Measurements from ENCODE around the gene SEC14L5. TPM values are rescaled to one million over a fixed set of nuclear protein-coding genes. Genes with fewer than 3 reads are reported as not detected.
A peak's percentile ranks its signal among the peaks of the same experiment; 100 is the strongest.

SEC14L5 gene
- total and polyA plus RNA-seq, 9 donors = 0.11 to 1.5 (median 0.38) TPM

DNA sequence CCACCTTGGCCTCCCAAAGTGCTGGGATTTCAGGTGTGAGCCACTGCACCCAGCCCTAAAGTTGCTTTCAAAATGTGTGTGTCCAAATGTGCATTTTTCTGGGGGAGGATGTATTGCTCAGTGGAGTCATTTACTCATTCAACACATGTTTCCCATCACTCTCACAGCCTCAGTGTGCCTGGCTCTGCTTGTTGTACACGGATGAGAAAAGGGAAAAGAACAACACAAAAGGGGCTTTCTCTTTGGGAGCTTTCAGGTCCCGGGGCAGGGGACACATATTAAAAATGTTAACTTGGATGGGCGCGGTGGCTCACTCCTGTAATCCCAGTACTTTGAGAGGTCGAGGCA is 19.5 kb upstream of the SEC14L5 start:
- no peaks in the 10 kb centered on the region for H3K9me3 ChIP-seq
- TF ChIP-seq, protein P1, sequence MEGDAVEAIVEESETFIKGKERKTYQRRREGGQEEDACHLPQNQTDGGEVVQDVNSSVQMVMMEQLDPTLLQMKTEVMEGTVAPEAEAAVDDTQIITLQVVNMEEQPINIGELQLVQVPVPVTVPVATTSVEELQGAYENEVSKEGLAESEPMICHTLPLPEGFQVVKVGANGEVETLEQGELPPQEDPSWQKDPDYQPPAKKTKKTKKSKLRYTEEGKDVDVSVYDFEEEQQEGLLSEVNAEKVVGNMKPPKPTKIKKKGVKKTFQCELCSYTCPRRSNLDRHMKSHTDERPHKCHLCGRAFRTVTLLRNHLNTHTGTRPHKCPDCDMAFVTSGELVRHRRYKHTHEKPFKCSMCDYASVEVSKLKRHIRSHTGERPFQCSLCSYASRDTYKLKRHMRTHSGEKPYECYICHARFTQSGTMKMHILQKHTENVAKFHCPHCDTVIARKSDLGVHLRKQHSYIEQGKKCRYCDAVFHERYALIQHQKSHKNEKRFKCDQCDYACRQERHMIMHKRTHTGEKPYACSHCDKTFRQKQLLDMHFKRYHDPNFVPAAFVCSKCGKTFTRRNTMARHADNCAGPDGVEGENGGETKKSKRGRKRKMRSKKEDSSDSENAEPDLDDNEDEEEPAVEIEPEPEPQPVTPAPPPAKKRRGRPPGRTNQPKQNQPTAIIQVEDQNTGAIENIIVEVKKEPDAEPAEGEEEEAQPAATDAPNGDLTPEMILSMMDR (IDR thresholded peaks at IDR 0.05) = no peak
- TF ChIP-seq EP300 (IDR thresholded peaks at IDR 0.05) (no peak), POLR2A (IDR thresholded peaks at IDR 0.05) (no peak)
- intact Hi-C loops (cut with DNase I) = loop anchor here in 1 of 4 donors (10.0 kb wide), 1 partner anchor 84 kb away; no protein-coding TSS in a partner anchor
- no peaks in the 10 kb centered on the region for H3K36me3 ChIP-seq
- no peak overlapping the region for H3K27ac ChIP-seq
- no peaks in the 10 kb centered on the region for H3K27me3 ChIP-seq
- no peak overlapping the region for H3K4me3 ChIP-seq
- WGBS, 3 donors = 66 to 78% (median 75%) methylated on average over 5 of the region's 5 CpGs
- DNase-seq = no peak
- peaks cover 12% of the 10 kb centered on the region for H3K4me1 ChIP-seq (ENCODE audit: insufficient read depth)

DNA sequence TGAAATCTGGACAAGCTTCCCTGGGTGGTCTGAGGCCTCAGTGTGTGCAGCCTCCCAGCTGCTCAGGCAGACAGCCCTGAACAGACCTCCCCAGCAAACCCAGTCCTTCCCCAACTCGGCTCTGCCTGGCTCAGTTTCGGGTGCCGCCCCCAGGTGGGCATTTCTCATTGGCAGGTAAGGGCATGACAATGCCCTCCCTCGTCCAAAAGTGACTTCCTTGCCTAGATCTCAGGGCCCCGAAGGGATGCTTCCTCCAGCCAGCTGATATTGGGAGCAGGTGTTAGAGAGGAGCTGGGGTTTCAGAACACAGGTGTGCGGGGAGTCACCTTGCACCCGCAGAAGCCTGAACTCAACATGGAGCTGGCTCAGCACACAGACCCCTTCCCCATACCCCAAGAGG is 17.4 kb upstream of the SEC14L5 start:
- no peak overlapping the region for H3K27ac ChIP-seq
- WGBS, 3 donors = 62 to 69% (median 63%) methylated on average over 7 of the region's 7 CpGs

DNA sequence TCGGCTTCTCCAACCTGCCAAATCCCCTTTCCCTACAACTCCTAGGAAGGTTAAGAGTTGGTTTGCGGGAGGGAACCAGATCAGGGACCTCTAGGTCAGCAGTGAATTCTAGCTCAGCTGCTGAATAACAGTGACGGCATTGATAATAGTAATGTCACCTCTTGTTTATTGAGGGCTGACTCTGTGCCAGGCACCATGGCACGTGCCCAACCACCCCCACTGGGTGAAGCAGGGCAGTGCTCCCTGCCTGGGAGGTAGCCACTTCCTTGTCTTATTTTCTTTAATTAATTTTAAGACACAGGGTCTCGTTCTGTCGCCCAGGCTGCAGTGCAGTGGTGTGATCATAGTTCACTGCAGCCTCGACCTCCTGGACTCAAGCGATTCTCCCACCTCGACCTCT is 15.6 kb upstream of the SEC14L5 start:
- Histone ChIP-seq H3K27ac (peak overlapping the region; percentile 67 to 82), H3K9me3 (no peaks in the 10 kb centered on the region), H3K27me3 (no peaks in the 10 kb centered on the region), H3K36me3 (no peaks in the 10 kb centered on the region), H3K4me3 (no peak overlapping the region), H3K4me1 (ENCODE audit: insufficient read depth) (peaks cover 29% of the 10 kb centered on the region)
- intact Hi-C loops (cut with DNase I) = loop anchor here in 2 of 4 donors (10.0 kb wide), 2 partner anchors 88 to 98 kb away; partner anchors contain the start of genes GLYR1 (in 1 of the 2) and UBN1 (in 1 of the 2)
- 46 to 60% (median 57%) methylated on average over 9 of the region's 9 CpGs for WGBS, 3 donors
- peak in 2 of 5 donors; percentile 54 to 65 for DNase-seq
- TF ChIP-seq, protein P1 (IDR thresholded peaks at IDR 0.05) = no peak
- TF ChIP-seq POLR2A (IDR thresholded peaks at IDR 0.05) = no peak
- TF ChIP-seq EP300 (IDR thresholded peaks at IDR 0.05) = no peak

More for the DNA sequence above, 17.4 kb upstream of the SEC14L5 start:
- no peak for DNase-seq
- Histone ChIP-seq H3K4me1 (ENCODE audit: insufficient read depth) (peaks cover 26% of the 10 kb centered on the region), H3K36me3 (no peaks in the 10 kb centered on the region), H3K27me3 (no peaks in the 10 kb centered on the region), H3K9me3 (no peaks in the 10 kb centered on the region), H3K4me3 (no peak overlapping the region)
- TF ChIP-seq POLR2A (IDR thresholded peaks at IDR 0.05) = no peak
- intact Hi-C loops (cut with DNase I) = loop anchor here in 2 of 4 donors (10.0 kb wide), 2 partner anchors 86 to 96 kb away; partner anchors contain the start of genes GLYR1 (in 1 of the 2) and UBN1 (in 1 of the 2)

DNA sequence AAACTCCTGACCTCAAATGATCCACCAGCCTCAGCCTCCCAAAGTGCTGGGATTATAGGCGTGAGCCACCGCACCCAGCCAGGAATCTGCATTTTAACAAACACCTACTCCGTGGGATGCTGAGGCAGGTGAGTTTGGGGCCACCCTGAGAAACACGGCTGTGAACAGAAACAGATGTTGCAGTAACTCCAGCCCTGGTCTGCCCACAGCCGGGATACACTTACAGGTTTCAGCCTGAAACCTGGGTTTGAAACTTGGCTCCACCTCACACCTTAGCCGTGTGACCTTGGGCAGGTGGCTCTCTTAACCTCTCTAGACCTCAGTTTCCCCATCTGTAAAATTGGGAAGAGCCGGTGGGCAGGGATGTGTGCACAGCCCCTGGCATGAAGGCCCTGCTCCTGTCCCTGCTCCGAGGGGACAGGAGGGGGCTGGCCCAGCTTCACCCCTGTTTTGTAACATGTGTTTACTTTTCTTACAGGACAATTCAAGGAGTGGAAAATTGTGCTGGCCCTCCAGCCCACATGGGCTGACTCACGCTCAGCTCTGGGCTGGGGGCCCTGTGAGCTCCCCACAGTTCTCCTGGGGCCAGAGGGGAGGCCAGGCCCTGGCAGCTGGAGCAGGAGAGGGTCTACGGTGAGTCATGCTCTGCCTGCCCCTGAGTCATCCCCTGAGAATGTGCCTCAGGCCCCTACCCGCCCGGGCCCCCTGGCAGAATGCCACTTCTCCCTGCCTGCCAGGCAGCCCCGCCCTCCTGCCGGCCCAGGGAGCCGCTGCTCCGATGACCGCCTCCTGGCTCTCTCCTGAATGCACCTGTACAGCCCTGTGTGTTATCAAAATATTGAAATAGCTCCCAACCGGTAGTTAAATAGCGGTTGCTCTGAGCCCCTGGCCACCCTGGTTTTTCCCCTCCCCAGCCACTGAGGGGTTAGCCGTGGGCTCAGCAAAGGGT is 13.5 kb upstream of the SEC14L5 start:
- Histone ChIP-seq H3K4me1 (ENCODE audit: insufficient read depth) (peaks cover 29% of the 10 kb centered on the region), H3K27me3 (no peaks in the 10 kb centered on the region), H3K36me3 (no peaks in the 10 kb centered on the region), H3K9me3 (no peaks in the 10 kb centered on the region), H3K4me3 (no peak overlapping the region), H3K27ac (peak overlapping the region; percentile 67 to 82)
- intact Hi-C loops (cut with DNase I) = loop anchor here in 3 of 4 donors (5.0 to 10.0 kb wide), 3 partner anchors 90 to 100 kb away; partner anchors contain the start of genes GLYR1 (in 2 of the 3) and UBN1 (in 2 of the 3)
- WGBS, 3 donors = 24 to 32% (median 24%) methylated on average over 13 to 20 of the region's 20 CpGs
- DNase-seq = peak; percentile 97 to 98 (median 98)
- peak; percentile 50 for TF ChIP-seq EP300 (IDR thresholded peaks at IDR 0.05)
- TF ChIP-seq, protein P1 (IDR thresholded peaks at IDR 0.05) = no peak

All from ovary (tissue), 9 donors.